Epithelial cell of proximal tubule (primary cell): Measurements from ENCODE around the gene KCNK13. TPM values are rescaled to one million over a fixed set of nuclear protein-coding genes. Genes with fewer than 3 reads are reported as not detected.

Experiments used
- DNase-seq: peaks from one replicate; pipeline ENCODE4 v3.0.0-alpha.2; 2011; ENCODE audit warnings: low read depth
- H3K4me3 ChIP-seq: 2 replicates; pipeline ENCODE4 v1.5.1; 2011; ENCODE audit warnings: low read depth, mild to moderate bottlenecking, low read length
- total RNA-seq: library from RNA; depleted of rRNA; stranded (reverse); fragments of >200 nt; gene quantifications from 2 replicates; pipeline ENCODE4 v1.2.3, GENCODE V29; 2015
- TF ChIP-seq, protein P1 (sequence below): conservative IDR thresholded peaks from 2 replicates; pipeline ENCODE4 v1.5.1; 2012; ENCODE audit warnings: low read depth, mild to moderate bottlenecking, low read length

KCNK13 gene
- total RNA-seq, 1 donor from 2014 or later: 0.12 TPM

GRCh38 chr14:90034156-90034555 lies 27.6 kb upstream of the KCNK13 start:
- no peak overlapping the region for H3K4me3 ChIP-seq
- DNase-seq: no peak
- TF ChIP-seq, protein P1, sequence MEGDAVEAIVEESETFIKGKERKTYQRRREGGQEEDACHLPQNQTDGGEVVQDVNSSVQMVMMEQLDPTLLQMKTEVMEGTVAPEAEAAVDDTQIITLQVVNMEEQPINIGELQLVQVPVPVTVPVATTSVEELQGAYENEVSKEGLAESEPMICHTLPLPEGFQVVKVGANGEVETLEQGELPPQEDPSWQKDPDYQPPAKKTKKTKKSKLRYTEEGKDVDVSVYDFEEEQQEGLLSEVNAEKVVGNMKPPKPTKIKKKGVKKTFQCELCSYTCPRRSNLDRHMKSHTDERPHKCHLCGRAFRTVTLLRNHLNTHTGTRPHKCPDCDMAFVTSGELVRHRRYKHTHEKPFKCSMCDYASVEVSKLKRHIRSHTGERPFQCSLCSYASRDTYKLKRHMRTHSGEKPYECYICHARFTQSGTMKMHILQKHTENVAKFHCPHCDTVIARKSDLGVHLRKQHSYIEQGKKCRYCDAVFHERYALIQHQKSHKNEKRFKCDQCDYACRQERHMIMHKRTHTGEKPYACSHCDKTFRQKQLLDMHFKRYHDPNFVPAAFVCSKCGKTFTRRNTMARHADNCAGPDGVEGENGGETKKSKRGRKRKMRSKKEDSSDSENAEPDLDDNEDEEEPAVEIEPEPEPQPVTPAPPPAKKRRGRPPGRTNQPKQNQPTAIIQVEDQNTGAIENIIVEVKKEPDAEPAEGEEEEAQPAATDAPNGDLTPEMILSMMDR: no peak

DNA sequence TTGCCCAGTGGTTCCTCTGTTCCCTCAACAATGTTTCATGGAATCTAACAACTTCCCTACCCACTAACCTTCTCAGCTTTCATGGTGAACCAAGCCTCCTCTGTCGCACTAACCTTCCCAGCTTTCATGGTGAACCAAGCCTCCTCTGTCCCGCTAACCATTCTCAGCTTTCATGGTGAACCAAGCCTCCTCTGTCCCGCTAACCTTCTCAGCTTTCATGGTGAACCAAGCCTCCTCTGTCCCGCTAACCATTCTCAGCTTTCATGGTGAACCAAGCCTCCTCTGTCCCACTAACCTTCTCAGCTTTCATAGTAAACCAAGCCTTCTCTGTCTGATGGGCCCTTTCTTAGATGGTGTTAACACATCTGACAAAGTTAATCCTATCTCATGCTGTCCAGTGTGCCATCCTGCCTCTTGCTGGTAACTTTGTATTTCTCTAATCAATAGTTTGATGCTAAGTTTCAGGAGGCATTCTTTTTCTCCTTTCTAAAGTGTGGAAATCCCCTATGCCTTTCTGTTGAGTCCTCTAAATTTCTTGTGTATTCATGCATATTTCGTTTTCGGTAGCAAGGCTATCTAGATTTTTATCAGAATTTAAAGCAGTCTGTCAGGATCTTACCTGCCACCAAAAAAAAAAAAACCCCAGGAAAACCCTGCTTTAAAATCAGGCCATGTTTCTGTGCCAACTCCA lies 26.8 kb upstream of the KCNK13 start:
- TF ChIP-seq, protein P1: no peak
- no peak overlapping the region for H3K4me3 ChIP-seq
- no peak for DNase-seq

- no peak for DNase-seq
- H3K4me3 ChIP-seq: no peak overlapping the region
- TF ChIP-seq, protein P1: no peak
Measured at GRCh38 chr14:90039253-90040010, 22.4 kb upstream of the KCNK13 start.

- H3K4me3 ChIP-seq: no peak overlapping the region
- TF ChIP-seq, protein P1: no peak
- DNase-seq: no peak
Measured at GRCh38 chr14:90040411-90040810, 21.4 kb upstream of the KCNK13 start.

DNA sequence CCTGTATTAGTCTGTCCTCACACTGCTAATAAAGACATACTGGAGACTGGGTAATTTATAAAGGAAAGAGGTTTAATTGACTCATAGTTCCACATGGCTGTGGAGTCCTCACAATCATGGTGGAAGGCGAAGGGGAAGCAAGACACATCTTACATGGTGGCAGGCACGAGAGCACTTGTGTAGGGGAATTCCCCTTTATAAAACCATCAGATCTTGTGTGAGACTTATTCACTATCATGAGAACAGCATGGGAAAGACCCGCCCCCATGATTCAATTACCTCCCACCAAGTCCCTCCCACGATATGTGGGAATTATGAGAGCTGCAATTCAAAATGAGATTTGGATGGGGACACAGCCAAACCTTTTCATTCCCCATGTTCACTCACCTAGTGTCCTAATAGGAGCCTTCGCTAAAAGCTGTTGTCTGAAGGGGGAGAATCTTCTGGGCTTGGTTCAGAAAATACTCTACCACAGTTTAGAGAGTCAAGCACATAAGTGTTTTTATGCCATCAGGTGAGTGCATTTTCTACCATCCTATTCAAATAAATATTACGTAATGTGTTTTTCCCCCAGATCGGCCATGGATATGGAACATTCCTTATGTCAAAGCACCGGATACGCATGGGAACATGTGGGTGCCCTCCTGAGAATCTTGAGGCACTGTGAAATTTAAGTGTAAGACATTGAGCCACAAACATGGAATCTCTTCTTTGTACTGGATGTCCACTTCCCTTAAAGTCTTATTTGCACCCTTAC lies 19.1 kb upstream of the KCNK13 start:
- no peak for DNase-seq
- no peak overlapping the region for H3K4me3 ChIP-seq
- TF ChIP-seq, protein P1: no peak

GRCh38 chr14:90045616-90046015 lies 16.2 kb upstream of the KCNK13 start:
- TF ChIP-seq, protein P1: no peak
- no peak for DNase-seq
- no peak overlapping the region for H3K4me3 ChIP-seq
